Measurements from ENCODE around the gene SH3GLB1.

DNA sequence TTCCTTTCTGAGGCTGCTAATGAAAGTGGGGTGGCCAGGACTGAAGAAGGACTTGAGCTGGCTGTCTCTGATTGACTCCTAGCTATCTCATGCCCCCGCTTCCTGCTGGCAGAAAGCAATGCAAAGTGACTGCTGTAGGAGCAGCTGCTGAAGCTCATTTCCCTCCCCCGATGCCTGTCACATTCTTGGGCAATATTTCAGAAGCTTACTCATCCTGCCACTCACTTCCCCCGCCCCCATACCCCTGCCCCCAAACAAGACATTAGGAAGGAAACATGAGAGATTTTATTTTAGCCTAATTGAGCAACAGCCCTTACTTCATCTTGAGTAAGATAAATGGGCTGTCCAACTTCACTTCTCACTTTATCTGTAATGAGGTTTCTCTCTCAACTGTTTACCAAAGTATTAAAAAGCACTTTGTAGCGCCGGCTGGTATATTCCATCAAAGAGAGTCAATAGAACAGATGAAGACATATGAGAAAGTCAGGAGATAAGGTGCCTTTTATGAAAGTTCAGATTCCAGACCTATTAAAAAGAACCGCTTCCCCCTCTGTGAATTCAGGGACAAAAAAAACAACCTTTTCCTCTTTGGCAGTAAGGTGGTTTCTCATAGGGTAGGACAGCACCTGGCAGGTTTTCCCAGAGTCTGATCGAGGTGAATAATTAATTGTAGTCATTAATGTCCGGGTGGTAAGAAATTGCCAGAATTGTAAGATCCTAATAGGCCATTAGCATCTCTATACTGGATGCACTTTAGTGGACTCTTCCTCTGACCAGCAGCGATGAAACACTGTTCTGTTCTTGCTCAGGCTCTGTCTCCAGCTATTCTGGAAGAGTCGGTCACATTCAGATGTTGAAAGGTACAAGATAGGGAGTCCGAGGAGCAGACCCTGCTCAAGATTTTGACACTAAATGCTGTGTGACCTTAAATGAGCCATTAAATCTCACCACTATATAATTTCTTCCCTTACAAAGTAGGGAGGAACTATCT lies 70.2 kb downstream of the SH3GLB1 start:
- no peak for TF ChIP-seq CTCF (conservative IDR thresholded peaks at IDR 0.05 in 1 of 2, IDR thresholded peaks at IDR 0.05 in 1 of 2; ENCODE audit: low read depth in 1 of 2, low read length in 2 of 2)
- TF ChIP-seq EZH2 (IDR thresholded peaks at IDR 0.05; ENCODE audit: low read length, missing control alignments): no peak
